ENCODE results near the gene SRSF11.

The SRSF11 gene

GRCh38 chr1:70222716-70223235 is 1.6 kb downstream of the SRSF11 start:
- DNase-seq (ENCODE audit: low read depth), result no peak

- no peak for DNase-seq (ENCODE audit: low read depth)
Observed at GRCh38 chr1:70224954-70225353, 3.8 kb downstream of the SRSF11 start.

DNA sequence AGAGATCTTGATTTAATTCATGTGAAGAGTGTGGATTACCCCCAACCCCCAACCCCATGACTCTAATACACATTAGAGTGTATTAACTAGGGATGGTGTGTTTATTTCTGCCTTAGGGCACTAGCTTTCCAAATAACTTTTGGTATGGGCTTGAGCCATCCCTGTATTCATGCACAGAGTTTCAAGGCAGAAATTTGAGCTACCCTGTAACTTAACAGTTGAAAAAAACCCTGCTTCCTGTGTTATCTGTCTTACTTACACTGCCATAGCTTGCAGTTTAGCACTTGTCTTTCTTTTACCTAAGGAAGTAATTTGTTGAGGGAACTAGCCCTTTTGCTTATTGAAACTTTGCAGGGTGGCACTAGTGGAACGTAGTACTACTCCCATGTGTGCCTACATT is 6.3 kb downstream of the SRSF11 start:
- no peak for DNase-seq (ENCODE audit: low read depth)

- DNase-seq (ENCODE audit: low read depth), result no peak
Observed at GRCh38 chr1:70228670-70229069, 7.5 kb downstream of the SRSF11 start.

GRCh38 chr1:70231475-70231874 is 10.3 kb downstream of the SRSF11 start:
- no peak for DNase-seq (ENCODE audit: low read depth)

- no peak for DNase-seq (ENCODE audit: low read depth)
Observed at GRCh38 chr1:70234733-70235132, 13.6 kb downstream of the SRSF11 start.

DNA sequence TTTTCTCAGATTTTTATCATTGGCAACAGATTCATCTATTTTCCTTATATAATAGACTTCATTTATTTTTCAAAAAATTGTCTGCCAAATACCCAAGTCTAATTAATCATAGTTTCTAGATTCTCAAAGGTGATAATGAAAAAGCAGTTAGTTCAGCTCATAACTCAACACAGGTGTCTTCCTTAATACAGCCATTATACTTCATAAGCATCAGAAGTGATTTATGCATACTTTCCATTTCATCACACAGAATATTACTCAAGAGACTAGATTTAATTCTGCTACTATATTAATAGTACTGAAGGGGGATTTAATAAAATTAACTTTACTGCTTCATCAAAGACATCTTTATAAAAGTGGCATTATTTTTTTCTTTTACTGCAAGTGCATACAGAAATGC is 18.8 kb downstream of the SRSF11 start:
- no peak for DNase-seq (ENCODE audit: low read depth)

- DNase-seq (ENCODE audit: low read depth), result no peak
Observed at GRCh38 chr1:70247122-70247521, 25.9 kb downstream of the SRSF11 start.

GRCh38 chr1:70247768-70248167 is 26.6 kb downstream of the SRSF11 start:
- no peak for DNase-seq (ENCODE audit: low read depth)

- DNase-seq (ENCODE audit: low read depth), result no peak
Observed at GRCh38 chr1:70248729-70249128, 27.5 kb downstream of the SRSF11 start.

DNA sequence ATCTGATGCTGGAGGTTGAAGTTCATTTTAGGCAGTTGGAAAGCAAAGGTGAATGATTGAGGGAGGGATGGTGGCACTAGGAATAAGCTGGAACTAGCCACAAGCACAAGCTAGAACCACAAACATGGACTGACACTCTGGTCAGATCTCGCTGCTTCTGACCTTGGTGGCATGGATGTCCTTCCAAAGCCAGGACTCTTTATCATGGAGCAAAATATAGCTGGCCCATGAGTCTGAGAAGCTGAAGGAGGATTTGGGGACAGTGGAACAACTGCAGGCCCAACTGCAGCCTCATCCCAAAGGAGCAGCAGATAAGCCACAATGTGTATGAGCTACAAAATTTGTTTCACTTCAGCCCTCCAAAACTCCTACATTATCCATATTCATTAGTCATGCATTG is 35.5 kb downstream of the SRSF11 start:
- no peak for DNase-seq (ENCODE audit: low read depth)

DNA sequence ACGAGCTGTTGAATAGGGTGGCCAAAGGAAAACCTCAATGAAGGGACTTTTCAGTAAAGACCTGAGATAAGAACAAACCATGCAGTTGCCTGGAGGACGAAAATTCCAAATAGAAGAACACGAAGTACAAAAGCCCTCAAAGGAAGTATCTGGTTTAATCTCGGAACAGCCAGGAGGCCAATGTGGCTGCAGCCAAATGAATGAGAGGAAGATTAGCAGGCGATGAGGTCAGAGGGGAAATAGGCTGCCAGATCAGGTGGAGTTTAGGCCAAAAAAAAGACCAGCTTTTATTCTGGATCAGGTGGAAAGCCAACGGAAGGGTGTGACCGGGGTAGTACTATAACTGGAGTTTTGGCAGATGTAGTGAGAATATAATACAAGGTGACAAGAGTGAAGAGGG is 43.7 kb downstream of the SRSF11 start:
- DNase-seq (ENCODE audit: low read depth), result no peak

DNA sequence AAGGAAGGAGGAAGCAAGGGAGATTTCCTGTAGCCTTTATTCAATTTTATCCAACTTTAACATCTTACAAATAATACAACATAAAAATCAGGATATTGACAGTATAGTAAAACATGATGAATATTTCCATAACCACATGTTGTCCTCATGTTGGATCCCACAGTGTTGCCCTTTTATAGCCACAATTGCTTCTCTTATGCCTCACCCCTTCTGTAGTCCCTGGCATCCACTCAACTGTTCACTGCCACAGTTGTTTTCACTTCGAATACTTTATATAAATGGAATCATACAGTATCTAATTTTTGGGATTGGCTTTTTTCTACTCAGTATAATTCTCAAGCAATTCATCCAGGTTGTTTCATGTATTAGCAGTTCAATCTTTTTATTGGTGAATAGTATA is 44.8 kb downstream of the SRSF11 start:
- DNase-seq (ENCODE audit: low read depth), result no peak

GRCh38 chr1:70277875-70278274 is 56.7 kb downstream of the SRSF11 start:
- DNase-seq (ENCODE audit: low read depth), result no peak

DNA sequence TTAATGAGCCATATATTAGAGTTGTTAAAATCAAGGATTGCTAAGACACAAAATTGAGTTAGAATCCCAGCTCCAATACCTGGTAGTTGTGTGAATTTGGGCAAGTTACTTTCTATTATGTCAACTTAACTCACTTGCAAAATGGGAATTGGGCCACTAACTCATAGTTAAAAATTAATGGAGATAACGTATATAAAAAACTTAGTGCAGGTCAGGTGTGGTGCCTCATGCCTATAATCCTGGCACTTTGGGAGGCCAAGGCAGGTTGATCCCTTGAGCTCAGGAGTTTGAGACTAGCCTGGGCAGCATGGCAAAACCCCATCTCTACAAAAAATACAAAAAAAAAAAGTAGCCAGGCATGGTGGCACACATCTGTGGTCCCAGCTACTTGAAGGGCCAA is 57.5 kb downstream of the SRSF11 start:
- no peak for DNase-seq (ENCODE audit: low read depth)

DNA sequence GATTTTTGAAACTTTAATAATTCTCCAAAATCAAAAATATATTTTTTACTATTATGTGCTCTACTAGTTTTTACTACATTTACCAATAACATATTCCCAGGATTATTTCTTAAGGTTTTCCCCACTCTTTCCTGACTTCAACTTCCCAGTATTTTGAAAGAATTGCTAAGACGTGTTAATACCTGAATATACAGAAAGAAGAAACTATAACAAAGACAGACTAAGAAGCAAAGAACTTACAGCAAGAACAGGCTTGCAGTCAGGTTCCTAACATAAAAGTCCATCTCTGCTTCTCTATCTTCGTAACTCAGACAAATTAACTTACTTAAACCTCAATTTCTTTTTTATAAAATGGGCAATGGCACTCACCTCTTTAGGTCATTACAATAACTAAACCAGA is 63.2 kb downstream of the SRSF11 start:
- no peak for DNase-seq (ENCODE audit: low read depth)

- no peak for DNase-seq (ENCODE audit: low read depth)
Observed at GRCh38 chr1:70286453-70286852, 65.3 kb downstream of the SRSF11 start.

DNA sequence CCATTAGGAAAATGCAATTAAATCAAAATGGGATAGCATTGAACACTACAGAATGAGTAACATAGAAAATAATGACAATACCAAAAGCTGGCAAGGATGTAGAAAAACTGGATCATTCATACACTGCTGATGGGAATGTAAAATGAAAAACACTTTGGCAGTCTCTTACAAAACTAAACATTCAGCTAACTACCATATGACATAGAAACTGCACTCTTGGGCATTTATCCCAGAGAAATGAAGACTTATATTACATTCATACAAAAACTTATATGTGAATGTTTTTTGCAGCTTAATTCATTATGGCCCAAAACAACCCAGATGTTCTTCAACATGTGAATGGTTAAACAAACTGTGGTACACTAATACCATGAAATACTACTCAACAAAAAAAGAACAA is 67.0 kb downstream of the SRSF11 start:
- DNase-seq (ENCODE audit: low read depth), result no peak

GRCh38 chr1:70290218-70290617 is 69.0 kb downstream of the SRSF11 start:
- DNase-seq (ENCODE audit: low read depth), result no peak

DNA sequence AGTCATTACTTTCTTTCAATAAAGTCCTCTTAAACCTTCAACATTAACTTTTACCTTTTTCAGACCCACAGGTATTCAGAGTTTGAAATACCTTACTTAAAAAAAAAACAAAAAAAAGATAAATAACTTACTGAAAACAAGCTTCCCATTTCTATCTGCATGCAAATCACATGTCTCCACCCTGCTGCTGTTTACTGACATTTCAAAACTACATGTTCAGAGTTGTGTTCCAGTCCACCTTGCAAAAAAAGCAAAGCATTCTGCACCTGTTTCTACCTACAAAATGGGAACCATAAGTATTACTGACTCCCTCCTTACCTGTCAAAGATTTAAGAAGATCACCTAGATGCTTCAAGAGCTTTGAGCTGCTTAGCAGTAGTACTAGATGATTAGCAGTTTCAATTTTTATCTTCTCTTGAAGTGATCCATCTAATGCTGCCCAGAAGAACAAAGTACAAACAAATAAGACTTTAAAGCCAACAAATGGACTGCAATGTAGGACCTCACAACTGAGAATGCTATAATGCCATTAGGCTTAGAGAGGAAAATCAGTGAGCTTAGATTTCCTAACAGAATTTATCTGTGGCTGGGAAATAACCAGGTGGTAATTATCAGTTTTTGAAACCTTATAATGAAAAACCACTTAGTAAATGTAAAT is 72.1 kb downstream of the SRSF11 start:
- no peak for DNase-seq (ENCODE audit: low read depth)

GRCh38 chr1:70295749-70296148 is 74.6 kb downstream of the SRSF11 start:
- no peak for DNase-seq (ENCODE audit: low read depth)

DNA sequence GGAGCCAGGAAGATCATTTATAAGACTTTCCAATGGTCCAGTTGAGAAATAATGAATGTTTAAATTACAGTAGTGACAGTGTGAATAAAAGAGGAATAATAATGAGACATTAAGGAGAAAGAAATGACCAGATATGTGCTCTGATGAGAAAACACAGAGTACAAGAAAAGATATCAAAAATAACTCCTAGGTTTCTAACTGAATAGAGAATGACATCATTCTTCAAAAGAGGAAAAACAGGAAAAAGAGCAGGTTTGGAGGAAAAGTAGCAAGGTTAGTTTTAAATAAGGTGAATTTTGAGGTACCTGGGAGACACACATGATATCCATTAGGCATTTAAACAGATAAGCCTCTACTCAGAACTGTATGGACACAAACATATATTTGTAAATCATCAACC is 78.3 kb downstream of the SRSF11 start:
- no peak for DNase-seq (ENCODE audit: low read depth)
